CD4-positive, alpha-beta T cell treated with Interleukin-6 at 100 ng/mL for 8 hours (primary cell): Measurements from ENCODE around the gene CCP110.
"Not testable (repeated sequence)": the region's sequence is repeated elsewhere in the genome, so short reads cannot be mapped to it uniquely, and the experiment has no call there.

Experiments
- DNase-seq: peaks from one replicate; pipeline ENCODE4 v3.0.0-alpha.2; 2020; ENCODE audit warnings: mixed read lengths, low spot score

The CCP110 gene

DNA sequence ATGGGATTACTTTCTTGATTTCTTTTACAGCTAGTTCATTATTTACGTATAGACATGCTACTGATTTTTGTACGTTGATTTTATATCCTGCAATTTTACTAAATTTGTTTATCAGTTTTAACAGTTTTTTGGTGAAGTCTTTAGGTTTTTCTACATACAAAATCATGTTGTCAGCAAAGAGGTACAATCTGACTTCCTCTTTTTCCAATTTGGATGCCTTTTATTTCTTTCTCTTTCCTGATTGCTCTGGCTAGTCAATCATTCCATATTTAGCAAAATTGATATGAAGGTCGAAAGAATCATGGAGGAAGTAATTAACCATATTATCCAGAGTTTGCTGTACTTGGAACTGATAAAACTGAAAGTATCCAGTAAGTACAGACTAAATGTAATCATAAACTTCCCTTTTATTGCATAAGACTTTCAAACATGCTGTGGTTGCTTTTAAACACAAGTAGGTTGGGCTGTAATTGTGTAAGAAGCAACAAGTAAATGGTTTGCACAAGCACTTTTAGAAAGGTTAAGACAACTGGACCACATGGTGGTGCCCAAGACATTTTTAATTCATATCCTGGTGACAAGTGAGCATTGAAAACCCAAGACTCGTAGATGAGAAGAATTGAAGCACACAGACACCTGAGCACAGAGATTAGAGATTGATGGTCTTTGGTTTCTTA, 10.2 kb upstream of the CCP110 start:
- DNase-seq: no peak

DNA sequence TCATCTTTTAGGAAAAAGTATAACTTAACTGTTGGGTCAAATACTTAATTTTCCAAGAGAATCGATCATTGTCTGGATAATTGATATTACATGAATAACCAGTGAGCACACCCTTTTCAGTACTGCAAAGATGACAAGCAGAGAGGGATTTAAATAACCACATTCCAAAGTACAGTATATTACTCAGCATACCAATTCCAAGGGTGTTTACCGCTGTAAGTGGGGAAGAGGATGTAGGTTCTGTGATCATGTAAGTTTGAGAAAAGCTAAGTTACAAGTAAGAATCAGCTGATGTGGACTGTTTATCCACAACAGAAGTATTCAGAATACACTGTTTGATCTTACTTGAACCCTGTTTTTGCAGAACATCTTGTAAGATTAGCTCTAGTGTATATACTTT, 8.0 kb upstream of the CCP110 start:
- DNase-seq: no peak

DNA sequence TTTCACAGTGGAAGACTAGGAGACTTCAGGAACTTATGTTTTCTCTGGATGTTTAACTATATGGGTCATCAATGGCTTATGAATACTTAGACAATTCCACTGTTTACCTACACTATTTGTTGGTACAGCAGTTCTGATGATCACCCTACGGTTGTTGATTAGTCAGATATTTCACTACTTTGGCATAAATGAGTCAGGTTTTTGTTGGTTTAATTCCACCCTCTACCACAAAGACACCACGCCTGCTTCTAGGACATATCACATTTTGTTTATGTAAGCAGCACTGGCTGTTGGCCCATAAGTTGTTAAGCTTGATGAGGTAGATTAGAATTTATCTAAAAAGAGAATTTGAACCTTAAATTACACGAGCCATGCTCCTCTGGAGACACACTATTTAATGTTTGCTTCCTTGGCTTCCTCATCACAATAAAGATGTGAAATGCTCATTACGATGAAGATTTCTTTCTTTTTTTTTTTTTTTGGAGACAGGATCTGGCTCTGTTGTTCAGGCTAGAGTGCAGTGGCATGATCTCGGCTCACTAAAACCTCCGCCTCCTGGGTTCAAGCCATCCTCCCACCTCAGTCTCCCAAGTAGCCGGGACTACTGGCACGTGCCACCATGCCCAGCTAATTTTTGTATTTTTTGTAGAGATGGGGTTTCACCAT, 6.2 kb upstream of the CCP110 start:
- no peak for DNase-seq

DNA sequence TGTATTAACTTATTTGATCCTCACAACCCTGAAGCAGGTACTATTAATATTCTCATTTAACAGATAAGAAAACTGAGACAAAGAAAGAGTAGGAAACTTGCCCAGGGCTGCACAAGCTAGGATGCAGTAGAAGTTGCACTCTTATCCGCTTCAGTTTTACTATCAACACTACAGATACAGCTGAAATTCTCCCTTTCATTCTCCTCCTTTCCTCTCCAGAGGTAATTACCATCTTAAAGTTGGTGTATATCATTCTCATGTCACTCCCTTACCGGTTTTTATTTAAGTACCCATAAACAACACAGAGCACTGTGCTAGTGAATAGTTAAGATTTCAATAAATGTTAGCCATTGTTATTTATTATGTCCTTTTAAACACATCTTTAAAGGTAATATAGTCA, 5.4 kb upstream of the CCP110 start:
- no peak for DNase-seq

DNA sequence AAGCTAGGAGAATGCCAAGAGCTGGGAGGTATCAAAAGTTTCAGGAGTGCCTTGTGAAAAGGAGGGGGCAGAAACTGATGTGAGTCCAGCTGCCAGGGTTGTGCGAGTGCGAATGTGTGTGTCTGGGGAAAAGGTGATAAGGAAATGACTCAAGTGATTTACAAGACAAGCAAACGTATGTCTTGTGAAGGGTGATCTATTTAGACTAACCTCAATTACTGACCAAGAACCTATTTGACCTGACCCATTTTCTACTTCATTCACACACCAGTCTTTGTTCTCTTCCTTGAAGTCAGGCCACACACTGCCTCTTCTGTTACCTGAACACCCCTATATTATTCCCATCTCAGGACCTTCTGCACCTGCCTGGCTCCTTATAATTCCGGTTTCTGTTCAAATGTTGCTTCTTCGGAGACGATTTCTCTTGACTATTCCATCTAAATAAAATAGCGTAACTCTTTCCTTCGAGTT, 2.8 kb upstream of the CCP110 start:
- DNase-seq: no peak

DNA sequence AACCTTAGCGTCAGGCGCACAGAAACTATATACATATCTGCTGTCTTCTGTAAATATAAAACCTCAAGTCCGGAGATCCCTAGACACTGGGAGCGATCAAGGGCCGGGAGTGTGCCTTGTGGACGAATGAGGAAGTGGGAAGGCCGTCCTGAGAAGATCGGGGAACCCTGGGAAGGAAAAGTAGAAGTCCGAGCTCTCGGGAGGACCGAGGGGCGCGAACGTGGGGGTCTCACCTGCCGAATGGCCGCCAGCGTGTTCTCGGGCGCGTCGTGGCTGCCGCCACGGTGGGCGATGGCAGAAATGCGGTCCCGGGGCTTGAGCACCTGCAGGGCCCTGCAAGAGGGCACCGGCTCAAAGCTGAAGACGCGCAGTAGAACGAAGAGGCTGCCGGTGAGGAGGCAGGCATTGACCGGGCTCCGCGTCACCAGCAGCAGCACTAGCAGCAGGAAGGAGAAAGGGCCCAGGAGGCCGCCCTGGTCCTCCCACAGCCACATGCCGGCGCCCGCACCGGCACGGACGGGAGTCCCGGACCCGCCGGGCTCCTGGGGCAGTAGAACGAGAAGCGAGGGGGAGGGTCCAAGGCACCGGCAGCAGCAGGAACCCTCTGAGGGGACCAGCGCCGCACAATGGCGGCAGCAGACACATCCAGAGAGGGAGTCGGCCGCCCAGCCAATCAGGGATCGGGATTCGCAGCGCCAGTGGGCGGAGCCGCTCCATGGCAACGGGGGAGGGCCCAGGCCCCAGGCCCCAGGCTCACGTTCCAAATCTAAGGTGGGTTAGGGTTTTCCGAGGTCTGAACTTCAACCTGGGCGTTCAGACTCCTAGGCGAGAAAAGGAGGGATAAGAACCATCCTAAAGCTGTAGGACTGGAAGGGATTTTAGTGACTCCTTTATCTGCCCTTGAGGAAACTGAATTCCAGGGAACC, 2.0 kb upstream of the CCP110 start, which contains the start of gene GDE1:
Gene GDE1, minus strand, starts transcription at position 628 of the 926 bp plus-strand sequence. Its CDS starts 134 bp downstream, at position 494.
- peak; percentile 93 for DNase-seq

DNA sequence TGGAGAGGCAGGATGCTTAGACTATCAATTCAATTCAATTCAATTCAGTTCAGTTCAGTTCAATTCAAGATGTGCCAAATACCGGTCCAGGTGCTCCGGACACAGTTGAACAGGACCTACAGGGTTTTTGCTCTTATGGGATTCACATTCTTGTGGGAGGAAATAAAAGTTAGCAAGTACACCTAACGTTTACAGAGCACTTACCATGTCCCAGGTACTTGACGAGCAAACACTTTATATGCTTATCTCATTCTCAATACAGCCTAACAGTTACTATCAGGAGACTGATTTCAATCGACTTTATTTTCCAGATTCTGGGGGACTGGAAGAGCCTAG, 1.4 kb upstream of the CCP110 start:
- DNase-seq: no peak

DNA sequence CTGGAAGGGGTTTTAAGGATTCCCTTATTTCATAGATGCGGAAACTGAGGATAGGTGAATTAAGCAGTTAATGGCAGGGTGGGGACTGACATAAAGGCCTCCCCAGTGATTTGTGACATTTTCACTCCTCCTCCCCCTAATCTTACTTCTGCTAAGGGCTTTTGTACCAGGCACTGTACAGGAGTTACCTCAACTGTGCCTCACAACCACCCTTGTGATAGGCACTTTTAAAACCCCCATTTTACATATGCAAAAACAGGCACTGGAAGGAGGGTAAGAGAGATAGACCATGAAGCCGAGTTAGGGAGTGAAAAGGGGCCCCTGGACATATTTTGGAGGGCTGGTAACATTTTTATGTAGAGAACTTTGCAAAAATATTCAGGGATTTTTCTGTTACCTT, 982 bp upstream of the CCP110 start:
- DNase-seq: no peak

DNA sequence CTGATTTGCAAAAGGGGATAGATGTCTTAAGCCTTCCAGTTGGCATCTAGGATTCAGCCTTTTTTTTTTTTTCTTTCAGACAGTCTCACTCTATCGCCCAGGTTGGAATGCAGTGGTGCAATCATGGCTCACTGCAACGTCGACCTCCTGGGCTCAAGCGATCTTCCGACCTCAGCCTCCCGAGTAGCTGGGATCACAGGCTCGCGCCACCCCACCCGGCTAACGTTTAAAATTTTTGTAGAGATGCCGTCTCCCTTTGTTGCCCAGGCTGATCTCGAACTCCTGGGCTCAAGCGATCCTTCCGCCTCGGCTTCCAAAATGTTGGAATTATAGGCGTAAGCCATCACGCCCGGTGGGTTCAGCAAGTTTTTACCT, 571 bp upstream of the CCP110 start:
- no peak for DNase-seq

DNA sequence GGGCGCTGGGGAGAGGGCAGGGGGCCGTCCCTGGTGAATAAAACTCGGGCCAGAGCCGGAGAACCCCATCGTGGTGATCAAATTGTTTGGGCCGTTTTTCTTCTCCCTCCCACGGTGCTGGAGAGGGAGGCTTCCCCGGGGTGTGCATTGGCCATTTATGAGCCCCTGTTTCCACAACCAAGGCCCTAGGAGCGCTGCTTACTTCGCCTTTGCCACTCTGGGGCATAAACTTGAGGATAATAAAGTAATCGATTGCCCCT, 544 bp downstream of the CCP110 start:
- DNase-seq: no peak

DNA sequence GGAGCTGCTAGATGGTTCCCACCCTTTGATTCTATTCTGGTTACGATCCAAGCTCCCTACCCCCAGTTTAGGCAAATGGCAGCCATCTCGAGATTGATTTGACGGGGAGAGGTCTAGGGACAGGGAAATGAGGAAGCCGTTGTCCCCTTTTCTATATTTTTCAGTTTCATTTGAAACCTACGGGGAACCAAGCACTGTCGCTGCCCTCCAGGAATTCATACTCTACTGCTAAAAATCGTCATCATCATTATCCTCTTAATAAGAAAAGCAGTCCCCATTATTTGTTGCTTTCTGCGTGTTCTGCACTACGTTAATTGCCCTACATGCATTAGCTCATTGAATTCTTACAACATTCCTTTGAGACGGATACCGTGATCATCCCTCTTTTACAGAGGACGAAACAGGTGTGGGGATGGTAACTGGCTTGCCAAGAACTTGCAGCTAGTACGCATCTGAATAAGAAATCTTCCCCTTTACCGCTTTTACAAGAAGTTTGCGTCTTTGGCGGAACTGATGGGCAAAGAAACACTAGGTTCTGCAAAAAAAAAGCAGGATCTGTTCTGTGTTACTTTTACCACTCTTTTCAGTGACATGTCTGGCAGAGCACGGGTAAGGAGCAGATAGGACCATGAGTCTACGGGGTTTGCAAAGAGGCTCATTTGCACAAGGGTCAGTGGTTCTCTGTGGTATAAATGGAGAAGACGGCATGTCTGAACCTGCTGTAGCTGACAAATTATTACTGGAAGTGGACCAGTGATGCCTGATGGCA, 1.1 kb downstream of the CCP110 start:
- DNase-seq: no peak

DNA sequence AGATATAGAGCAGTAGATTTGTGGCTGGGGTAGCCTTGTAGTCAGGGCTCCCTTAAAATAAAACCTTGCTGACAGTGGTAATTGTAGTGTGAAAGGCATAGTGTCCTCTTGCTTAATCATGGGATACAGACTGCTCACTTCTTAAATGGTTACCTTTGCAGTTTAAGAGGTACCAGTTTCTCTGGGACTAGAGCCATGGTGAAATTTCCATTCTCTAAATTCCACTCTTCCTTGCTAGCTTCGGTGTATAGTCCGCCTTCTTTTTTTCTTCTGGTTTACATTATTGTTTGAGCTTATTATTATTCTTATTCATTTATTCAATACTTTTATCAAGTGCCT, 1.6 kb downstream of the CCP110 start:
- DNase-seq: no peak

DNA sequence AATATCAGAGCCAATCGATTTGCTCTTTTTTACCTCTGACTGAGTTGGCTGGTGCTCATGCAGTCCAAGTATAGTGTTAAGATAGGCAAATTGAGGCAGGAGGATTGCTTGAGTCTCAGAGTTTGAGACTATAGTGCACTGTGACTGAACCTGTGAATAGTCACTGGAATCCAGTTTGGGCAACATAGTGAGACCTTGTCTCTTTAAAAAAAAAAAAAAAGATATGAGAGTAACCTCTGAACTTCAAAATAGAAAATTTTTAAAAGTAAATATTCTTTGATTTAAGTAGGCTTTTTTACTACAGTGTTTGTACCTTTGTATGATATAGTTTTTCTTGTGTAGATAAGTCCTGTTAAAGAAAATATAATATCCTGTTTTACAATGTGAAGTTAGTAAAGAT, 3.4 kb downstream of the CCP110 start:
- DNase-seq: no peak

DNA sequence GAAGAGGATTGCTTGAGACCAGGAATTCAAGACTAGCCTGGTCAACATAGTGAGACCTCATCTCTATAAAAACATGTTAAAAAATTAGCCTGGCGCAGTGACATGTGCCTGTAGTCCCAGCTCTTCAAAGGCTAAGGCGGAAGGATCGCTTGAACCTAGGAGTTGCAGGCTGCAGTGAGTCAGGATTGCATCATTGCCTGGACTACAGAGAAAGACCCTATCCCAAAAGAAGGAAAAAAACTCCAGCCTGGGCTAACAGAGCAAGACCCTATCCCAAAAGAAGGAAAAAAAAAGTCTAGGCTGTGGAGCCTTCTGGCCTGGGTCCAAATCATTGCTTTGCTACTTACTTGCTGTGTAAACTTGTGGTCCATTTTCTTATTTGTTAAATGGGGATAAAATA, 4.9 kb downstream of the CCP110 start:
- no peak for DNase-seq

DNA sequence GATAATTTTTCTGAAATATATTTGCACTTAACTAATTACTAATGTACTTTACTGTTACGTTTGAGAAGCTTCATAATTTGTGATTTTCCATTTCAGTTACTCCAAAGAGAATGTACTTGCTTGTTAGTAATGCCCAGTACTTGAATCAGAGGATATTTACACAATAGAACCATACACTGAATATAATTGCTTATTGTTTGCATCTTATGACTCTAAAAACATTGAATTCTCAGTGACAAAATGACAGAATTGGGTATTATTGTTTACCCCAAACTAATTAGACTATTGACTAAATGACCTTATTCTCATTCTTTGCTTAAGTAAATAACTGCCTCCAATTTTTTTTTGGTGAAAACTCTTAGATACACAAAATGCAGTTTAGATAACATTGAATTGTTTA, 8.9 kb downstream of the CCP110 start:
- DNase-seq: no peak

DNA sequence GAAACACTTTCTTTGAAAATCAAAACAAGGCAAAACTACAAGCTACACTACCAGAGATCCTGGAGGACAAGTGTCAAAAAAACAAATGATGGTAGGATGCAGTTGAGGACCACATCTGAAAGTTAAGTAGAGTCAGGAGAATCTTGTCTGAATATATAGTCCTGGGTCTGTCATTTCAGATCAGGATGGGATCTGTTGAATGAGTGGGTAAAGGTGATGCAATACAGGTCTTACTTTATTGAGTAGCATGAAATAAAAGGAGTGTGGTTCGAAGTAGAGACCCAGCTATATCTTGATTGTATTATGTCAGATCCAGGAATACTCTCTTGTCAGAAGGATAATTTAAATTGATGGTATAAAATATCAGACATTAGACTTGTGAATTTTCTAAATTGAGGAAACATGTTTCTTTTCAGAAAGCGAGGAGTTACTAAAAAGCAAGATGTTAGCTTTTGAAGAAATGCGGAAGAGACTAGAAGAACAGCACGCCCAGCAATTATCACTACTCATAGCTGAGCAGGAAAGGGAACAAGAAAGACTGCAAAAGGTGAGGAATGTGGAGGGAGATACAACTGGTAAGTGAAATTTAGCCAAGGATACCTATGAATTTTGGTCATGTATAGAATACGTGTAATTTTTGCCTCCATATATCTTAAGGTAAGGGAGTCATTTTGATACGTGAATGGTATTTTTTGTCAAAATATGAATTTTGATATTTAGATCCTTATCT, 16.7 kb downstream of the CCP110 start:
- no peak for DNase-seq

DNA sequence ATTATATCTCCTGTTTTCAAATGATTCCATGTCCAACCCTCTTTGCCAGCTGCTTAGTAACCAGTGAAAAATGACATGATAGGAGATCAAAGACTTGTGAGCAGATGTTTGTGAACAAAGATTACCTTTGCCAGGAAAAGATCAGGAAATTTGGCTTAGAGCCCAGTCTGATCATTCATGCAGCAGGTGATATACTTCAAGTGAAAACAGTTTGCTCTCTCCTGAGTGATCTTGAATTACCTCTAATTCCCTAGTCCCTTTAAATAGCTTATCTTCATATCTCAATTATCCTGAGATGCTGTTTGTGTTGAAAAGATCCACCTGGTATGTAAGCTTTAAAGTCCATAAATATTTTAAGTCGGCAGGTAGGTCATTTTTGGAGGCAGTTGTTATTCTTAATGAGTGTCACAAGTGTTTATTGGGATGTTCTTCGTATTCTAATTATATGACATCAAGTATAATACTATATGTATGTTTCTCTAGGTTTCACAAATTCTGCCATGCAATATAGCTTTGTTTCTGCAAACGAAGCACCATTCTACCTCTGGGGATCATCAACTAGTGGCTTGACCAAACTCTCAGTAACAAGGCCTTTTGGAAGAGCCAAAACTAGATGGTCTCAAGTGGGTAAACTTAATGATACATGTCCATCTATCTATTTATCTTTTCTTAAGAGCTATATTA, 18.5 kb downstream of the CCP110 start:
- DNase-seq: no peak

DNA sequence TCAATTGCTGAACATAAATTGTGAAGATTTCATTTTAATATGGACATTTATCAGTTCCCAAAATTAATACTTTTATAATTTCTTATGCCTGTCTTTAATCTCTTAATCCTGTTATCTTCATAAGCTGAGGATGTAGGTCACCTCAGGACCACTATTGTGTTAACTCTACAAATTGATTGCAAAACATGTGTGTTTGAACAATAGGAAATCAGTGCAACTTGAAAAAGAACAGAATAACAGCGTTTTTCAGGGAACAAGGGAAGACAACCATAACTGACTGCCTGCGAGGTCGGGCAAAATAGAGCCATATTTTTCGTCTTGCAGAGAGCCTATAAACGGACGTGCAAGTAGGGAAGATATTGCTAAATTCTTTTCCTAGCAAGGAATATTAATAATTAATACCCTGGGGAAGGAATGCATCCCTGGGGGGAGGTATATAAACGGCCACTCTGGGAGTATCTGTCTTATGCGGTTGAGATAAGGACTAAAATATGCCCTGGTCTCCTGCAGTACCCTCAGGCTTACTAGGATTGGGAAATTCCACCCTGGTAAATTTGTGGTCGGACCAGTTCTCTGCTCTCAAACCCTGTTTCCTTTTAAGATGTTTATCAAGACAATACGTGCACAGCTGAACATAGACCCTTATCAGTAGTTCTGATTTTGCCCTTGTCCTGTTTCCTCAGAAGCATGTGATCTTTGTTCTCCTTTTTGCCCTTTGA, 19.7 kb downstream of the CCP110 start:
- not testable (repeated sequence) for DNase-seq

DNA sequence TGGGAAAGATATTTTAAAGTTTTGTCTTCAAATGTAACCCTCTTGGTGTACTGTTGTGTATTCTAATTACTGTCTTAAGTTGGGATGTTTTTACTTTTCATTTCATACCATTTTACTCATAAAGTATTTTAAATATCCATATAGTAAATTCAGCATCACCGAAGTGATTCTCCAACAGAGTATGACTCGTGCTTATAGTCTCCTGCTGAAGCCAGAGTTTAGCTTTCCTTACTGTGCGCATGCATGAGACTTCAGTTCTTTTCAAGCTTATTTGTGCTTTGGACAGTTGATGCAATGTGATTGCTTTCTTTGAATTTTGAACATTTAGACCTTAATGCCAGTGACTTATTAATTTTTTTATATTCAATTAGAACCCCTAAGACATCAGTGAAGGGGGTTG, 24.4 kb downstream of the CCP110 start:
- DNase-seq: no peak

DNA sequence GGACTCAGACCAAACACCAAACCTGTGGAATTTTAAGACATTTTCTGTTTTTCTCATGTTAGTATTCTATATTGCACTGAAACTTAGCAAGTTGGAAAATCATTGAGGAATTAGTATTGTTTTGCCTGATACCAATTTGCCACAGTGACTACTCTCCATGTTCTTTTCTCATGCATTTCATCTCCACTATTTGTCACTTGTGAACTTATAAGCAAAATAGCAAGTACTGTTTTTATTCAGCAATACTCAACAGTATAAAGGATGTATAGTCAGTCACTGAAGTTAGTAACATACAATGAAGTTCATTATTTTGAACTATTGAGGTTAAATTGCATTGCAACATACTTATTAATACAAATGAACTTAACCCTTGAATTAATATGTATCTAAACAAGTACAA, 25.9 kb downstream of the CCP110 start:
- no peak for DNase-seq
